ENCODE data around the gene SMG6.

Gene SMG6

GRCh38 chr17:2336215-2336851, 32.7 kb upstream of the SMG6 start, which contains the start of gene TSR1:
TSR1 (minus strand) TSS chr17:2336457; CDS start chr17:2336427, 30 bp downstream.
- peaks cover 52% of the 10 kb centered on the region for H3K79me2 ChIP-seq (ENCODE audit: insufficient read depth, low read length)
- peak within 1 kb of the TSS; percentile 46 for H2AFZ ChIP-seq (ENCODE audit: low read depth, low read length, severe bottlenecking)
- TF ChIP-seq CTCF (IDR thresholded peaks at IDR 0.05; ENCODE audit: insufficient read depth, low read length, poor library complexity, severe bottlenecking) (no peak), EZH2phosphoT487 (conservative IDR thresholded peaks at IDR 0.05; ENCODE audit: low read length) (no peak)

GRCh38 chr17:2335726-2336214, 32.2 kb upstream of the SMG6 start:
- peaks cover 55% of the 10 kb centered on the region for H3K79me2 ChIP-seq (ENCODE audit: insufficient read depth, low read length)
- H3K4me3 ChIP-seq (ENCODE audit: insufficient read depth, low read length, poor library complexity, severe bottlenecking), result peak overlapping the region; percentile 64
- TF ChIP-seq EZH2phosphoT487 (conservative IDR thresholded peaks at IDR 0.05; ENCODE audit: low read length) (no peak), CTCF (IDR thresholded peaks at IDR 0.05; ENCODE audit: insufficient read depth, low read length, poor library complexity, severe bottlenecking) (no peak)

More at GRCh38 chr17:2336215-2336851, 32.7 kb upstream of the SMG6 start, which contains the start of gene TSR1:
- H3F3A ChIP-seq (ENCODE audit: insufficient read depth), result peaks cover 5% of the 10 kb centered on the region; the same call in 1 of the 2 replicates
- no peaks in the 10 kb centered on the region for H3K9me2 ChIP-seq (replicated peaks; ENCODE audit: insufficient read depth, low read length)
- H3K27ac ChIP-seq (ENCODE audit: low read depth, low read length), result peak within 1 kb of the TSS; percentile 62
- H3K4me2 ChIP-seq (ENCODE audit: low read depth, low read length, poor library complexity, severe bottlenecking), result peak within 1 kb of the TSS; percentile 73
- peaks cover 36% of the 10 kb centered on the region for H3K36me3 ChIP-seq (ENCODE audit: low read length)
- H3K9ac ChIP-seq (ENCODE audit: low read length), result peak within 1 kb of the TSS; percentile 84
- no peaks in the 10 kb centered on the region for H4K20me1 ChIP-seq (ENCODE audit: low read depth, low read length)
- no peaks in the 10 kb centered on the region for H3K27me3 ChIP-seq (ENCODE audit: low read length)
- H3K9me3 ChIP-seq (ENCODE audit: insufficient read depth, low read length), result no peaks in the 10 kb centered on the region
- peak within 1 kb of the TSS; percentile 64 for H3K4me3 ChIP-seq (ENCODE audit: insufficient read depth, low read length, poor library complexity, severe bottlenecking)

GRCh38 chr17:2331303-2331702, 27.7 kb upstream of the SMG6 start:
- Histone ChIP-seq H3K9me3 (ENCODE audit: insufficient read depth, low read length) (no peaks in the 10 kb centered on the region), H3K4me2 (ENCODE audit: low read depth, low read length, poor library complexity, severe bottlenecking) (no peak overlapping the region), H4K20me1 (ENCODE audit: low read depth, low read length) (peaks cover 6% of the 10 kb centered on the region), H3K79me2 (ENCODE audit: insufficient read depth, low read length) (peaks cover 61% of the 10 kb centered on the region), H3K27ac (ENCODE audit: low read depth, low read length) (no peak overlapping the region), H3K9me2 (replicated peaks; ENCODE audit: insufficient read depth, low read length) (no peaks in the 10 kb centered on the region), H3K27me3 (ENCODE audit: low read length) (no peaks in the 10 kb centered on the region), H3F3A (ENCODE audit: insufficient read depth) (no peaks in the 10 kb centered on the region), H2AFZ (ENCODE audit: low read depth, low read length, severe bottlenecking) (no peak overlapping the region), H3K4me3 (ENCODE audit: insufficient read depth, low read length, poor library complexity, severe bottlenecking) (no peak overlapping the region), H3K36me3 (ENCODE audit: low read length) (peaks cover 58% of the 10 kb centered on the region), H3K9ac (ENCODE audit: low read length) (no peak overlapping the region)
- TF ChIP-seq CTCF (IDR thresholded peaks at IDR 0.05; ENCODE audit: insufficient read depth, low read length, poor library complexity, severe bottlenecking) (no peak), EZH2phosphoT487 (conservative IDR thresholded peaks at IDR 0.05; ENCODE audit: low read length) (no peak)

More at GRCh38 chr17:2335726-2336214, 32.2 kb upstream of the SMG6 start:
- peak overlapping the region; percentile 73 for H3K4me2 ChIP-seq (ENCODE audit: low read depth, low read length, poor library complexity, severe bottlenecking)
- no peaks in the 10 kb centered on the region for H3K9me3 ChIP-seq (ENCODE audit: insufficient read depth, low read length)
- no peaks in the 10 kb centered on the region for H3K27me3 ChIP-seq (ENCODE audit: low read length)
- no peaks in the 10 kb centered on the region for H4K20me1 ChIP-seq (ENCODE audit: low read depth, low read length)
- H3K27ac ChIP-seq (ENCODE audit: low read depth, low read length), result peak overlapping the region; percentile 62
- H2AFZ ChIP-seq (ENCODE audit: low read depth, low read length, severe bottlenecking), result no peak overlapping the region
- no peaks in the 10 kb centered on the region for H3K9me2 ChIP-seq (replicated peaks; ENCODE audit: insufficient read depth, low read length)
- H3F3A ChIP-seq (ENCODE audit: insufficient read depth), result peaks cover 5% of the 10 kb centered on the region; the same call in 1 of the 2 replicates
- peaks cover 36% of the 10 kb centered on the region for H3K36me3 ChIP-seq (ENCODE audit: low read length)
- H3K9ac ChIP-seq (ENCODE audit: low read length), result peak overlapping the region; percentile 84
